GM12892 (cell line): Measurements from ENCODE around the gene ASB3.

Experiments
- POLR2A ChIP-seq: IDR thresholded peaks from 2 replicates; pipeline ENCODE4 v1.6.1; 2011; ENCODE audit warnings: low read depth, low read length, control low read depth
- POLR2AphosphoS5 ChIP-seq: IDR thresholded peaks from 2 replicates; pipeline ENCODE4 v1.6.1; 2011; ENCODE audit warnings: low read depth, low read length, control low read depth
- TAF1 ChIP-seq: IDR thresholded peaks from 2 replicates; pipeline ENCODE4 v1.6.1; 2011; ENCODE audit warnings: low read depth, mild to moderate bottlenecking, control low read depth, low read length, borderline replicate concordance

- no peak for TF ChIP-seq TAF1
- TF ChIP-seq POLR2A = no peak
- no peak for TF ChIP-seq POLR2AphosphoS5
These were observed 46.6 kb downstream of the ASB3 start for GRCh38 chr2:53740170-53740569.
